GM21367 (cell line): ENCODE results near the gene POFUT2.
"Not testable (repeated sequence)": the region's sequence is repeated elsewhere in the genome, so short reads cannot be mapped to it uniquely, and the experiment has no call there.

Experiments used
- ATAC-seq: cut with Tn5 transposase; IDR thresholded peaks from one replicate; pipeline ENCODE4 v1.9.1; 2021; ENCODE audit not compliant: unreplicated experiment

POFUT2 gene

GRCh38 chr21:45326891-45327440 lies 39.3 kb upstream of the POFUT2 start:
- ATAC-seq: no peak

GRCh38 chr21:45326169-45326851 lies 38.6 kb upstream of the POFUT2 start:
- no peak for ATAC-seq

- no peak for ATAC-seq
These were observed 37.8 kb upstream of the POFUT2 start for GRCh38 chr21:45325206-45326168.

- ATAC-seq: no peak
These were observed 37.0 kb upstream of the POFUT2 start for GRCh38 chr21:45324489-45325205.

DNA sequence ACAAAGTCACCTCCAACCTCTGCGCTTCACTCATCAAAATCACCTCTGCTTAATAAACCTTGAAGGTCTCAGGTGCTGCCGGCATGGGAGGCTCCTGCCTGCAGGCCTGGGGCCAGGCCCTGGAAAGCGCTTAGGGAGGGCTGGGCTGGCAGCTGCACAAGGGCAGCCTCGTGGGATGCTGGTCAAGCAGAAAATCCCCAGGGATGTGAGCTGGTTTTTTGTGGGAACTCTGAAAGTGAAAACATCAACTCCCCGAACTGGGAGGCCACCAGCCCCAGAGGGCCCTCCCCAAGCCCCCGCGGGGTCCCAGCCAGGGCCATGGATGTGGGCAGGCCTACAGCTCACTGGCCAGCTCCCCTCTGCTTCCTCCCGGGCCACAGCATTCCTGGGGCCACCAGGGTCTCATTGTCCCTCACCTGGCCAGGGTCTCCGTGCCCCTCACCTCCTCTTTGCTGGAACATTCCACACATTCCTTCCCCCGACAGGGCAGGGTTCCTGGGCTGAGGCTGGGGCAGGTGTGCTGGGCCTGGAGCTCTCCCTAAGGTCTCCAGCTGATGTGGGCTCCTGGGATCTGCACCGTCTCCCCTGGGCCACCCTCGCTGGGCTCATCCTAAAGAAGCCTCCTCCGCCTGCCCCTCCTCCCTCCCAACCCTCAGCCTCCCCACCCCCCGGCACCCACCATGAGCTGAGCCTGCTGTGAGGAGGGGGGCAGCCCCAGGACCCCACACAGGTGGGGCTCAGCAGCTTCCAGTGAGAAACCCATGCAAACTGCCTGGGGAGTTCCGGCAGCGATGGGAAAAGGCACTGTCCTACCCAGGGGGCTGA lies 36.0 kb upstream of the POFUT2 start:
- no peak for ATAC-seq

GRCh38 chr21:45322960-45323461 lies 35.3 kb upstream of the POFUT2 start:
- no peak for ATAC-seq

- no peak for ATAC-seq
These were observed 34.7 kb upstream of the POFUT2 start for GRCh38 chr21:45322231-45322959.

GRCh38 chr21:45320261-45321025 lies 32.7 kb upstream of the POFUT2 start:
- ATAC-seq: no peak

DNA sequence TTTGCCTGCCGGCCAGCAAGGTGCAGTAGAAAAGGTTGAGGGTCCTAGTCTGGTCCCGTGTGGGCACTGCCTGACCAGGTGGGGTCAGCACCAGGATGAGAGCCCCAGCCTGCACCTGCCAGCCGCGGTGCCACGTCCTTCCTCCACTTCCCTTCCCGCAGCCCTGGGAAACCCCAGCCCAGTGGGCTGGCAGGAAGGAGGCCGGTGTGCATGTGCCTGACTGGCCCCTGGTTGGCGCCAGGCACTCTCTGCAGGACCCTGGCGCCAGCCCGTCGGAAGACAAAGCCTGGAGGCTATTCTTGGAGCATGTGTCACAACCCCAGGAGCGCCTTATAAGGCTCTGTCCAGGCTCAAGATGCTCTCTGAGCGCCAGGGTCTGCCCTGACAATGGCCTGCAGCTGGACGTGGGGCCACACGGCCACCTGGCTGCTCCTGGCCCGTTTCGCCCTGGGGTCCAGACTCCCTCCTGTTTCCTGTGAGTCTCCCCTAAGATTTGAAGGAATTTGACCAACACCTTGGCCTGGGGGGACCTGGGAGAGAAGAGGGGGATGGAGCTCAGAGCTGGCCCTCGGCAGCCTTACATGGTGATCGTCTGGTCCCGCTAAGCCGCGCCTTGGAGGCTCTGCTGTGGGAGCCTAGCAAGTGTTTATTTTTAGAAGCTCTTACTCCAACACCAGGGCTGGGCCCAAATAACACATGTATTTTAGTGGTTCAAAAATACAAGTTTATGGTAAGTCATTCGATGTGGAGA lies 31.9 kb upstream of the POFUT2 start:
- no peak for ATAC-seq

DNA sequence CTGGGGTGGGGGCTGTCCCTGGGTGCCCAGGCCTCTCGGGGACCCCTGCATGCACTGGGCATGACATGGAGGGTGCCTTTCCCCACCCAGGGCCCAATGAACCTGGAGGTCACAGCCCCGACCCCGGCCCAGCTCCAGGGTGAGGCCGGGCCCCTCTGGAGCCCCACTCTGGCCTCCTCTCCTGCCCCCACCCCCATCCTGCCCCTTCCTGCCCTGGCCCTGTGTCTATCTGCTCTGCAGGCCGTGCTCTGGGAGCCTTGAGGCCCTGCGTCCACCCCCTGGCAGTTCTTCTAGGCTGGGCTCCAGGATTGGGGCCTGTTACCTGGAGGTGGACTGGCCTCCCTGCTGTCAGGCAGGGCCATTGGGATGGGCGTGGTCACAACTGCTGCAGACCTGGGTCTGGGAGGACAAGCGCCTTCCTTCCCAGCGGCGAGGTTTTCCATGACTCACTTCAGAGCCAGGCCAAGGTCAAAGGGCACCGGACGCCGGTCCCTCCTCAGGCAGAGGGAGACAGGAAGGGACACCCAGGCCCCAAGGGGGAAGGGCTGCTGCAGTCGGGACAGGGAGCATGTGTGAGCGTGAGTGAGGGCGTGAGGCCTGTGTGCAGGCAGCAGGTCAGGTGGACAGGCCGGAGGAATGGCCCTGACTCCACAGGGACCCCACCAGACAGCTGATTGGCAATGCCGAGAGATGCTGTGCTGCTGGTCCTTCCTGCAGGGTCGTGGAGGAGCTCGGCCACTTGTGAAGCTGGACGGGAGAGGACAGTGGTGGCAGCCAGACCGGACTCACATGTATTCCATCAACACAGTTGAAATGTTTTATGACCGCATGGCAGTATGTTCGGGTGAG lies 31.1 kb upstream of the POFUT2 start:
- no peak for ATAC-seq

- no peak for ATAC-seq
These were observed 30.5 kb upstream of the POFUT2 start for GRCh38 chr21:45318146-45318555.

- ATAC-seq: no peak
These were observed 29.9 kb upstream of the POFUT2 start for GRCh38 chr21:45317398-45318145.

DNA sequence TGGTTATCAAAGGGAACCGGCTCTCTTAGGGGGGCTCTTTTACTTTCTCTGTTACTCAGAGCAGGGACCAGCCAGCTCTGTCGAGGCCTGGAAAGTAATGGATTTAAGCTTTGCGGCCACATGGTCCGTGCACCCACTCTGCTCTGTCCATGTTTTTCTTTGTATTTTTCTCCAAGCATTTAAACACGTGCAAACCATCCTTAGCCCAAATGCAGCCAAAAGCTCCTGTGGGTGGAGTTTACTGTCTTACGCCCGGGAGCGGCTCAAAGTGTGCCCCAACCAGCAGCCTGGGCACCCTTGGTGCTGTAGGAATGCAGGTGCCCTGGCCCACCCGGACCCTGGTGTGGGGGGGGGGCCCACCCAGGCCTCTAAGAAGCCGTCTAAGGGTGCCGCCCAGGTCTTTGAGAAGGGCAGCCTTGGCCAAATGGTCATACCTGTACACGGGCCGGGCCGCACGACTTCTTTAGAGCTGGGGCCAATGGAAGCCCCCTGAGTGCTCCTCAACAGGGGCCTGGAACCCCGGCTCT lies 29.2 kb upstream of the POFUT2 start:
- no peak for ATAC-seq

GRCh38 chr21:45315676-45316470 lies 28.2 kb upstream of the POFUT2 start:
- ATAC-seq: not testable (repeated sequence)

DNA sequence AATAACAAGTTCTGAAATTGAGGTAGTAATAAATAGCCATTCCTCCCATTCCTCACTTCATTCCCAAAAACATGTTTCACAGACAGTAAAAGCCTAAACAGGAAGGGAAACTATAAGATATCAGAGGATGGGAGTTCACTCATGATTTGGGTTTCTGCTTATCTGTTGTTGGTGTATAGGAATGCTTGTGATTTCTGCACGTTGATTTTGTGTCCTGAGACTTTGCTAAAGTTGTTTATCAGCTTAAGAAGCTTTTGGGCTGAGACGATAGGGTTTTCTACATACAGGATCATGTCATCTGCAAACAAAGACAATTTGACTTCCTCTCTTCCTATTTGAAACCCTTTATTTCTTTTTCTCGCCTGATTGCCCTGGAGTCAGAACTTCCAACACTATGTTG lies 26.0 kb upstream of the POFUT2 start:
- no peak for ATAC-seq
